K562 (cell line): Measurements from ENCODE around the gene SHB. TPM values are rescaled to one million over a fixed set of nuclear protein-coding genes. Genes with fewer than 3 reads are reported as not detected.
A peak's percentile ranks its signal among the peaks of the same experiment; 100 is the strongest.

ENCODE experiments used
- ATAC-seq: fragments of 200-7000 bp; cut with Tn5 transposase; 3 replicates; pipeline ENCODE4 v1.9.1; 2020; ENCODE audit warnings: moderate library complexity
- BruUV-seq: library from RNA; stranded (reverse); fragments of 400-500 nt; replicated peaks from 2 replicates; lab custom pipeline; 2021; lab: Mats Ljungman, UMichigan
- CTCF ChIA-PET: fragments of 300-600 bp; formaldehyde crosslinking; extraction: SDS; loops from one replicate; lab custom pipeline; 2021; ENCODE audit warnings: low intra/inter-chr PET ratio; lab: Yijun Ruan, JAX
- POLR2A ChIA-PET: fragments of 300-600, 350-650 bp; sonication (Branson Sonifier 250); formaldehyde crosslinking; extraction: SDS; loops from one replicate; lab custom pipeline; 2021; ENCODE audit warnings: antibody characterized with exemption, inconsistent platforms; lab: Yijun Ruan, JAX
- DNase-seq, 4 experiments: peaks; one replicate each; pipeline versions ENCODE4 v3.0.0 to v3.0.0-alpha.2; 2011 to 2018; ENCODE audit warnings: low spot score in 3 of 4, mixed read lengths in 3 of 4; ENCODE audit errors: extremely low read depth in 1 of 4
- FAIRE-seq: peaks from 2 replicates; lab custom pipeline; 2011; peaks lifted over from hg19 to GRCh38; lab: Jason Lieb, UNC
- H2AFZ ChIP-seq: 2 replicates; pipeline ENCODE4 v1.6.0; 2011; ENCODE audit warnings: low read depth, low read length, control low read depth, inconsistent platforms
- H3K27ac ChIP-seq: fragments of 200-600 bp; 3 replicates; pipeline ENCODE4 v1.8.0; 2011; ENCODE audit warnings: low read depth, mild to moderate bottlenecking, control low read depth, inconsistent platforms, low read length, moderate library complexity, mixed read lengths; ENCODE audit errors: extremely low read depth
- H3K27me3 ChIP-seq, 2 experiments: fragments of 300-600 bp in 1 of 2; 2 replicates in 1 of 2; 3 replicates in 1 of 2; pipeline versions ENCODE4 v1.6.0 to v1.8.0; 2011; ENCODE audit warnings: inconsistent platforms in 2 of 2, low read length in 2 of 2, mild to moderate bottlenecking in 1 of 2, mixed read lengths in 1 of 2, moderate library complexity in 1 of 2; ENCODE audit not compliant: control insufficient read depth in 2 of 2, insufficient read depth in 2 of 2
- H3K36me3 ChIP-seq: fragments of 300-600 bp; 3 replicates; pipeline ENCODE4 v1.8.0; 2011; ENCODE audit warnings: mild to moderate bottlenecking, low read length, inconsistent platforms; ENCODE audit not compliant: control insufficient read depth, insufficient read depth
- H3K4me1 ChIP-seq, 2 experiments: fragments of 200-600 bp in 1 of 2; replicated peaks in 1 of 2; 2 replicates in 1 of 2; 3 replicates in 1 of 2; pipeline versions ENCODE4 v1.5.1 to v1.8.0; 2011; ENCODE audit warnings: inconsistent platforms in 2 of 2, low read length in 2 of 2, mild to moderate bottlenecking in 1 of 2, mixed read lengths in 1 of 2, moderate library complexity in 1 of 2; ENCODE audit not compliant: control insufficient read depth in 2 of 2, insufficient read depth in 2 of 2
- H3K4me2 ChIP-seq: 2 replicates; pipeline ENCODE4 v1.6.1; 2011; ENCODE audit warnings: low read length, control low read depth, inconsistent platforms, mixed read lengths; ENCODE audit not compliant: insufficient read depth
- H3K4me3 ChIP-seq: fragments of 200-600 bp; sonication (generic), shearing (Covaris generic); 2 replicates; pipeline ENCODE4 v1.5.1; 2016; ENCODE audit warnings: control low read depth, inconsistent platforms
- H3K79me2 ChIP-seq: fragments of 200-600 bp; 3 replicates; pipeline ENCODE4 v1.8.0; 2011; ENCODE audit warnings: low read length, inconsistent platforms; ENCODE audit not compliant: control insufficient read depth, insufficient read depth
- H3K9ac ChIP-seq, 2 experiments: 2 replicates each; pipeline versions ENCODE4 v1.6.0 to v1.6.1; 2011; ENCODE audit warnings: low read depth in 2 of 2, low read length in 2 of 2, control low read depth in 1 of 2, inconsistent platforms in 1 of 2, mild to moderate bottlenecking in 1 of 2, mixed read lengths in 1 of 2; ENCODE audit not compliant: insufficient read depth in 1 of 2
- H3K9me1 ChIP-seq: one replicate; pipeline ENCODE4 v1.6.0; 2011; ENCODE audit warnings: inconsistent platforms, mild to moderate bottlenecking, low read length, moderate library complexity; ENCODE audit not compliant: control insufficient read depth, insufficient read depth
- H3K9me3 ChIP-seq: replicated peaks from 2 replicates; pipeline ENCODE4 v1.5.1; 2011; ENCODE audit warnings: low read depth, low read length, inconsistent platforms; ENCODE audit not compliant: control insufficient read depth, insufficient read depth
- H4K20me1 ChIP-seq: replicated peaks from 2 replicates; pipeline ENCODE4 v1.6.1; 2011; ENCODE audit warnings: low read length, inconsistent platforms, mixed read lengths; ENCODE audit not compliant: control insufficient read depth, insufficient read depth
- ETV6 ChIP-seq, 3 experiments: fragments of 150-350 bp in 1 of 3; sonication (generic) in 1 of 3; formaldehyde crosslinking in 1 of 3; IDR thresholded peaks; 2 replicates each; pipeline versions ENCODE4 v1.6.1 to v1.8.0; 2014 to 2022; ENCODE audit warnings: borderline replicate concordance in 2 of 3, low read depth in 2 of 3, antibody characterized with exemption in 1 of 3, low read length in 1 of 3, mild to moderate bottlenecking in 1 of 3, missing genetic modification reagents in 1 of 3
- EWSR1 ChIP-seq: fragments of 450-650 bp; IDR thresholded peaks from 2 replicates; pipeline ENCODE4 v1.6.1; 2018; ENCODE audit warnings: borderline replicate concordance, mild to moderate bottlenecking, low read depth, moderate library complexity; ENCODE audit not compliant: partially characterized antibody
- GABPA ChIP-seq: fragments of 200-800 bp; sonication (Bioruptor generic); conservative IDR thresholded peaks from 2 replicates; pipeline ENCODE4 v1.6.1; 2016; ENCODE audit warnings: low read depth, missing genetic modification characterization, missing compliant biosample characterization
- HEY1 ChIP-seq: fragments of 250-450 bp; sonication (Bioruptor Pico); IDR thresholded peaks from 2 replicates; pipeline ENCODE4 v1.5.0; 2020; ENCODE audit warnings: mild to moderate bottlenecking, moderate library complexity, borderline replicate concordance
- RCOR1 ChIP-seq, 2 experiments: IDR thresholded peaks; 2 replicates each; pipeline ENCODE4 v1.6.1; 2012; ENCODE audit warnings: low read depth in 2 of 2, low read length in 2 of 2, borderline replicate concordance in 1 of 2, improper control_type of control experiment in 1 of 2
- RNF2 ChIP-seq: sonication (generic); IDR thresholded peaks from 2 replicates; pipeline ENCODE4 v1.6.1; 2016
- SMAD1 ChIP-seq: fragments of 150-350 bp; IDR thresholded peaks from 2 replicates; pipeline ENCODE4 v1.6.1; 2014; ENCODE audit warnings: low read length, low read depth; ENCODE audit not compliant: partially characterized antibody
- WGBS: fragments of 100-300 bp; shearing (Covaris generic); methylation state at CpG from one replicate; pipeline ENCODE4 v1.1.6; 2016; ENCODE audit warnings: low coverage, mixed read lengths; ENCODE audit not compliant: insufficient coverage; ENCODE audit errors: missing lambda C conversion rate; 5-methylcytosine and 5-hydroxymethylcytosine counted together
- in situ Hi-C: fragments of 300-500 bp; cut with MboI; formaldehyde crosslinking; loops from 4 replicates; pipeline ENCODE4 v1.15.0; 2018; ENCODE audit warnings: inconsistent platforms, mixed read lengths
- intact Hi-C: fragments of 100-400 bp; cut with micrococcal nuclease; formaldehyde crosslinking; loops from 2 replicates; pipeline ENCODE4 v1.14.2; 2022
- polyA plus RNA-seq, 8 experiments: library from polyadenylated mRNA; depleted of rRNA in 4 of 8; stranded (reverse) in 5 of 8; unstranded in 3 of 8; fragments of >200 nt; fragmentation: Nextera tagmentation in 2 of 8; fragmentation: Illumina TruSeq in 1 of 8; extraction: Ambion mirVana in 2 of 8; extraction: Trizol in 1 of 8; gene quantifications; 2 replicates each; pipeline versions ENCODE4 v1.2.1 to v1.2.3, GENCODE V29; 2011 to 2014; ENCODE audit warnings: inconsistent platforms in 1 of 8, missing spikeins in 1 of 8
- total RNA-seq, 7 experiments: library from RNA; depleted of rRNA in 6 of 7; stranded (reverse); fragments of >200 nt in 6 of 7; fragmentation: Illumina TruSeq in 2 of 7; extraction: Trizol in 2 of 7; gene quantifications; 2 replicates each; pipeline versions ENCODE4 v1.2.1 to v1.2.3, GENCODE V29; 2011 to 2021; ENCODE audit warnings: low replicate concordance in 1 of 7
- TF ChIP-seq, protein P1 (sequence below): fragments of 250-450 bp; sonication (Bioruptor Pico); IDR thresholded peaks from 2 replicates; pipeline ENCODE4 v1.8.0; 2022; ENCODE audit warnings: inconsistent platforms

SHB gene
- total and polyA plus RNA-seq, 9 of the 15 experiments (the other 6 are each of a cell fraction or from before 2014, with no cell fraction given): 0.78 to 16.0 (median 5.3) TPM

DNA sequence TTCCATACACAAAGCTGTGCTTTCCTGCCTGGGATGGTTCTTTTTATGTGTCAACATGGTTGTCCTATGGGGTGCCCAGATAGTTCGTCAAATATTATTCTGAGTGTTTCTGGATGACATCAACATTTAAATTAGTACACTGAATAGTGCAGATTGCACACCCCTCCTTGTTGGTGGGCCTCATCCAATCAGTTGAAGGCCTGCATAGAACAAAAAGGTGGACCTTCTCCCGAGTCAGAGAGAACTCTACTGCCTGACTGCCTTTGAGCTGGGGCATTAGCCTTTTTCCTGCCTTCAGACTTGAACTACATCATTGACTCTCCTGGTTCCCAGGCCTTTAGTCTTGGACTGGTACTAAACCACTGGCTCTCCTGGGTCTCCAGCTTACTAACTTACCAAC lies 80.4 kb downstream of the SHB start (continued):
- TF ChIP-seq HEY1 (no peak), EWSR1 (no peak), SMAD1 (no peak)
- TF ChIP-seq, protein P1, sequence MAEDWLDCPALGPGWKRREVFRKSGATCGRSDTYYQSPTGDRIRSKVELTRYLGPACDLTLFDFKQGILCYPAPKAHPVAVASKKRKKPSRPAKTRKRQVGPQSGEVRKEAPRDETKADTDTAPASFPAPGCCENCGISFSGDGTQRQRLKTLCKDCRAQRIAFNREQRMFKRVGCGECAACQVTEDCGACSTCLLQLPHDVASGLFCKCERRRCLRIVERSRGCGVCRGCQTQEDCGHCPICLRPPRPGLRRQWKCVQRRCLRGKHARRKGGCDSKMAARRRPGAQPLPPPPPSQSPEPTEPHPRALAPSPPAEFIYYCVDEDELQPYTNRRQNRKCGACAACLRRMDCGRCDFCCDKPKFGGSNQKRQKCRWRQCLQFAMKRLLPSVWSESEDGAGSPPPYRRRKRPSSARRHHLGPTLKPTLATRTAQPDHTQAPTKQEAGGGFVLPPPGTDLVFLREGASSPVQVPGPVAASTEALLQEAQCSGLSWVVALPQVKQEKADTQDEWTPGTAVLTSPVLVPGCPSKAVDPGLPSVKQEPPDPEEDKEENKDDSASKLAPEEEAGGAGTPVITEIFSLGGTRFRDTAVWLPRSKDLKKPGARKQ (CRISPR knock-in tag): no peak

DNA sequence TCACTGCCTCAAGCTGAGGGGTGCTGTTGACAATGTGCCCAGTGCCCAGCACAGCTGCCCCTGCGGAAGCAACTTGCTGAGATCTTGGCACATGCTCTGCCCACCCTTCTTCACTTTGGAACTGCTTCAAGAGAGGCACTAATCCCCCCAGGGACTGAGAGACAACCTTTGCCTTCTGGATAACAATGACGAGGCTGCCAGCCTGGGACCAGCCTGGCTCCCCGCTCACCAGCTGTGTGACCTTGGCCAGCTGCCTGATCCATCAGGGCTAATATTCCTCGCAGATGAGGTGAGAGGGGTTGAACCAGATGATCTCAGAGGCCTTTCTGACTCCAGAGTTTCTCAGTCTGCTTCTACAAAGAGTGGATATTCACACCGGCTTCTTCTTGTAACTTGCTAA lies 81.0 kb downstream of the SHB start:
- WGBS: 74% methylated on average over 5 of the region's 5 CpGs
- no peak for TF ChIP-seq RNF2
- TF ChIP-seq GABPA (tag): no peak
- TF ChIP-seq ETV6 (IDR thresholded peaks at IDR 0.05; ENCODE audit: borderline replicate concordance in 1 of 2, low read depth in 2 of 2, low read length in 1 of 2): no peak
- no peak for TF ChIP-seq ETV6 (CRISPR knock-in tag; IDR thresholded peaks at IDR 0.05; ENCODE audit: borderline replicate concordance)
- no peak for TF ChIP-seq RCOR1 (IDR thresholded peaks at IDR 0.05; ENCODE audit: borderline replicate concordance in 1 of 2, low read depth in 2 of 2, low read length in 2 of 2)
- no TSS peak for BruUV-seq
- Histone ChIP-seq H4K20me1 (0 out of 2 replicates have a peak, but pooled peaks cover 5% of the 10 kb centered on the region), H3K9me1 (peaks cover 2% of the 10 kb centered on the region), H3K9ac (peak overlapping the region in 1 of 2 experiments; percentile 50; a peak in 2 of 4 replicates), H3K4me1 (peaks cover 30 to 43% of the 10 kb centered on the region in 2 experiments), H3K36me3 (no peaks in the 10 kb centered on the region), H3K27ac (no peak overlapping the region), H3K27me3 (no peaks in the 10 kb centered on the region), H3K9me3 (no peaks in the 10 kb centered on the region), H3K79me2 (peaks cover 8% of the 10 kb centered on the region), H3K4me2 (no peak overlapping the region), H2AFZ (no peak overlapping the region), H3K4me3 (no peak overlapping the region)
- no peak for DNase-seq
- intact Hi-C loops: no loop called here
- in situ Hi-C loops: no loop called here
- FAIRE-seq: no peak
- no peak for ATAC-seq
- CTCF ChIA-PET: no interaction called here
- POLR2A ChIA-PET: interaction anchor here (0.7 to 0.8 kb wide), 2 partner anchors 16 to 36 kb away, joined by 3 to 5 read pairs; no protein-coding TSS in a partner anchor
